Mucosa of descending colon (tissue), 3 donors: ENCODE data around the gene SLC9A3. TPM values are rescaled to one million over a fixed set of nuclear protein-coding genes. Genes with fewer than 3 reads are reported as not detected.
A peak's percentile ranks its signal among the peaks of the same experiment; 100 is the strongest.

Experiments used
- ATAC-seq: fragments of 200-7000 bp; cut with Tn5 transposase; one replicate; pipeline ENCODE4 v1.9.1; 2020; ENCODE audit warnings: mild to moderate bottlenecking, moderate library complexity
- DNase-seq, 3 donors: peaks; one replicate each; pipeline ENCODE4 v3.0.0-alpha.2; 2020
- H3K36me3 ChIP-seq: fragments of 200-600 bp; one replicate; pipeline ENCODE4 v1.8.0; 2021; ENCODE audit warnings: low read depth, mild to moderate bottlenecking
- H3K4me1 ChIP-seq: fragments of 200-600 bp; one replicate; pipeline ENCODE4 v1.8.0; 2021; ENCODE audit warnings: low read depth, mild to moderate bottlenecking
- H3K4me3 ChIP-seq: fragments of 200-600 bp; one replicate; pipeline ENCODE4 v1.8.0; 2021; ENCODE audit warnings: mild to moderate bottlenecking
- H3K9me3 ChIP-seq: fragments of 200-600 bp; one replicate; pipeline ENCODE4 v1.8.0; 2021; ENCODE audit warnings: mild to moderate bottlenecking
- intact Hi-C, 2 donors: fragments of 100-400 bp; cut with DNase I in 1 of 2; cut with micrococcal nuclease in 1 of 2; formaldehyde crosslinking; loops; one replicate each; pipeline versions ENCODE4 v1.11.0 to v1.11.1; 2022; cut with DNase I, micrococcal nuclease
- total RNA-seq, 3 donors: library from RNA; stranded (reverse); fragmentation: NEBNext Ultra II Directional in 2 of 3; extraction: Animal tissue kit (Norgen Biotek cat#: 25700) in 2 of 3; gene quantifications; one replicate each; pipeline versions ENCODE4 v1.2.1 to v1.2.4, GENCODE V29; 2021 to 2023
- TF ChIP-seq, protein P1 (sequence below): fragments of 200-600 bp; IDR thresholded peaks from one replicate; pipeline ENCODE4 v1.8.0; 2022; ENCODE audit warnings: antibody characterized with exemption, mild to moderate bottlenecking
- donor health status: DM: no; HTN: no; CAD: no; lungs with moderate emphysema.
- donor health status: DM: no; HTN: no; CAD: no.
- donor health status: DM: no; HTN: yes; CAD: no.

Gene SLC9A3
- total RNA-seq, 3 donors from 2014 or later = 29.2 to 272 (median 77.7) TPM

DNA sequence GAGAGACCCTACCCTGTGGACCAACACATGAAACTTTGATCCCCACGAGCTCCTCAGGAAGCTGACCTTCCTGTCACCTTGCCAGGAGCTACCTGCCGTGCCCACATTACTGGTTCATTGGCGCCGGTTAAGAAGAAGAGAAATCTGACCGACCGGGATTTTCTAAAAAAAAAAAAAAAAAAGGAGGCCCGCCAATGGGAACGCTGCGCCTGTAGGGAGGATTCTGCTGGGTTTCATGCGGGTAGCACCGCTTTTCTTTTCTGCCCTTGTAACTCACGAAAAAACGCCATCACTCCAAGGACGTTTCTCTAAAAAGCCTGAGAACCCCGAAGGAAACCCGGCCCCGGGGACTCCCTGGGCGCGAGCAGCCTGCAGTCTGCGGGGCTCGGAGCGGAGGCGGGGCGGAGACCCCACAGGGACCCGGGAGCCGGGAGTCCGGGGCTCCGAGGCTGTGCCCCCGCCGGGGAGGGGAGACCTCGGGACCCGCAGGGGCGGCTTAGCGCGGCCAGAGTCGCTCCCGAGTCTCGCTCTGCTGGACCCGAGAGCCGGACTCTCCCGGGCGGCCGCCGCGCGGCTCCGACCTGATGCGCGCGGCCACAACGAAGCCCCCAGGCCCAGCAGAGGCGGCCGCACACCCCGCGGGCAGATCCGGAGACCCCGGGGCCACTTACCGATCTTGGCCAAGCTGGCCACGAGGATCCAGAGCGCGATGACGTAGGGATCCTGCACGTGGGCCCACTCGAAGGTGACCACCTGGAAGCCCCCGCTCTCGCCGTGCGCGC is 617 bp downstream of the SLC9A3 start:
- Histone ChIP-seq H3K4me1 (peaks cover 6% of the 10 kb centered on the region), H3K9me3 (no peaks in the 10 kb centered on the region), H3K36me3 (no peaks in the 10 kb centered on the region), H3K4me3 (no peak overlapping the region)
- intact Hi-C loops = no loop called here
- ATAC-seq (no peak), DNase-seq (peak in 1 of 3 donors; percentile 33)
- TF ChIP-seq, protein P1, sequence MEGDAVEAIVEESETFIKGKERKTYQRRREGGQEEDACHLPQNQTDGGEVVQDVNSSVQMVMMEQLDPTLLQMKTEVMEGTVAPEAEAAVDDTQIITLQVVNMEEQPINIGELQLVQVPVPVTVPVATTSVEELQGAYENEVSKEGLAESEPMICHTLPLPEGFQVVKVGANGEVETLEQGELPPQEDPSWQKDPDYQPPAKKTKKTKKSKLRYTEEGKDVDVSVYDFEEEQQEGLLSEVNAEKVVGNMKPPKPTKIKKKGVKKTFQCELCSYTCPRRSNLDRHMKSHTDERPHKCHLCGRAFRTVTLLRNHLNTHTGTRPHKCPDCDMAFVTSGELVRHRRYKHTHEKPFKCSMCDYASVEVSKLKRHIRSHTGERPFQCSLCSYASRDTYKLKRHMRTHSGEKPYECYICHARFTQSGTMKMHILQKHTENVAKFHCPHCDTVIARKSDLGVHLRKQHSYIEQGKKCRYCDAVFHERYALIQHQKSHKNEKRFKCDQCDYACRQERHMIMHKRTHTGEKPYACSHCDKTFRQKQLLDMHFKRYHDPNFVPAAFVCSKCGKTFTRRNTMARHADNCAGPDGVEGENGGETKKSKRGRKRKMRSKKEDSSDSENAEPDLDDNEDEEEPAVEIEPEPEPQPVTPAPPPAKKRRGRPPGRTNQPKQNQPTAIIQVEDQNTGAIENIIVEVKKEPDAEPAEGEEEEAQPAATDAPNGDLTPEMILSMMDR = no peak

DNA sequence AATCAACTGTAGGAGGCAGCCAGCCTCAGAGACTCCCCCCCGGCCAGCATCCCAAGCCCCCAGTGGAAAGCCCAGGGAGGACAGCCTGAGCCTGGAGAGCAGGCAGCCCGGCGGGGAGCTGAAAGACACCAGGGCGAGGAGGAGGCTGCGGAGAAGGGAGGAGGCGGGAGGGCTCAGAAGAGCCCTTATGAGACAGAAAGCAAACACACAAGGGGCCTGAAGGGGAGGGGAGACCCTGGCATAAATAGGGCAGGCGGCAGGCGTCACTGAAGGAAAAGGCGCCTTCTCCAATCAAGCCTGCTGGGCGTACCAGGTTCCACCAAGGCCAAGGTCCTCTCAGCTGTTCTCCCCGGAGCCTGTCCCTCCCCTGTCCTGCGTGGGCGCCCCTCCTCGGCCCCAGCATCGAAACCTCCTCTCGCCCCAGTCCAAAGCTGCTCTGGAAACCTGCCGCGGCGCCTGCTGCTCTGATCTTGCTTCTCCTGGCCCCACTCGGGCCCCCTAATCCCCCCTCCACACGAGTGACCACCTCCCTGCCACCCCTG is 1.3 kb downstream of the SLC9A3 start:
- DNase-seq (peak in 1 of 3 donors; percentile 60), ATAC-seq (peak; percentile 42)
- TF ChIP-seq, protein P1 = no peak
- H3K4me1 ChIP-seq = peaks cover 10% of the 10 kb centered on the region
- H3K4me3 ChIP-seq = no peak overlapping the region
- H3K36me3 ChIP-seq = no peaks in the 10 kb centered on the region
- intact Hi-C loops = no loop called here
- H3K9me3 ChIP-seq = no peaks in the 10 kb centered on the region

DNA sequence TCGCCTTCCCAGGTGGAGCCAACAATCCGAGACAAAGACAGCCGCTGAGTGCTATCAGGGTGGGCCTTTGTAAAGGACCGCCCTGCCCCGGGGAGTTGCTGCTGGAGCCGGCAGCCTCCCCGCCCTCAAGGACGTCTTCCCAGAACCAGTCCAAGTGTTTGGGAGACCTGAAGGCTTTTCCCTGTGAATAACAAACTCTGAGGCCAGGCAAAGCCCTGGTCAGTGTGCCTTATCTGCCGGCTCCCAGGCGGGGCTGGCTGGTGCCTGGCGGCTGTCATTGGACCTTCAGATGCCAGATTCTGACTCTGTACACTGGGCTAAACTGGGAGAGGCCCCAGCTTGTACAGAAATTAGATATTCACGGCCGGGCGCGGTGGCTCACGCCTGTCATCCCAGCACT is 2.1 kb downstream of the SLC9A3 start:
- Histone ChIP-seq H3K36me3 (no peaks in the 10 kb centered on the region), H3K4me3 (no peak overlapping the region), H3K4me1 (peaks cover 10% of the 10 kb centered on the region), H3K9me3 (no peaks in the 10 kb centered on the region)
- DNase-seq = no peak
- intact Hi-C loops = no loop called here
- TF ChIP-seq, protein P1 = no peak
- peak; percentile 7 for ATAC-seq

DNA sequence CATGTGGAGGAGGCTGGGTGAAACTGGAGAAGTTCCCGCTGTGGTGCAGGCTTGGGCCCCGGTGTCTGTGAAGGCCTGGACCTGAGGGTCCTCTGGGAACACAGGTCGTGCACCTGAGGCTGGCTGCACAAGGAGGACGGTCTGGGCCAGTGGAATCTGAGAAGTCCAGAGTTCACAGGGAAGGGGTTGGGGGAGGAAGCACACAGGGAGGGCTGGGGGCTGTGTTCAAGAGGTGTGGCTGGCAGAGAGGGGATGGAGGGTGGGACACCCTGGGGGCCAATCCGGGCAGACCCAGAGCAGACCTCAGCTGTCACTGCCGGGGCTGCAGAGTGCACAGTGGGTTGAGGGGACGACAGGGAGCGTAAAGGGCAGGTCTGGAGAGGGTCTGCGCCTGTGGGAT is 2.6 kb downstream of the SLC9A3 start:
- Histone ChIP-seq H3K36me3 (no peaks in the 10 kb centered on the region), H3K9me3 (no peaks in the 10 kb centered on the region), H3K4me3 (no peak overlapping the region), H3K4me1 (peaks cover 10% of the 10 kb centered on the region)
- no peak for ATAC-seq
- no peak for DNase-seq
- intact Hi-C loops = no loop called here
- TF ChIP-seq, protein P1 = no peak

DNA sequence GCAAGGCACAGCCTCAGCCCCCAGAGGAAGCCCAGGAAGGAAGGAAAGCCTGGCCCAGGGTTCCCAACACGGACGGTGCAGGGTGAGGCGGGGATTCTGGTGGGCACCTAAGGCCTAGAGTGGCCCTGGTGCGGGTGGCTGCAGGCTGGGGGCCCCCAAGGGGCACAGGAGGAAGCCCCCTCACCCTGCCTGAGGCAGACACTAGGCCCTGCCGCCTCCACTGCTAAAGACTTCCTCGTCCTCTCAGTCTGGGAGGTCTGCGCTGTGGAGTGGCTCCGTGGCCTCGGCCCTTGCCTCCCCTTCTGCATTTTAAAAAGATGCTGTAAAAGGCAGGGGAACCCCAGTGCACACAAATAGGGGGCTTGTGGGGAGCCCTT is 3.4 kb downstream of the SLC9A3 start:
- Histone ChIP-seq H3K4me1 (peaks cover 10% of the 10 kb centered on the region), H3K4me3 (no peak overlapping the region), H3K36me3 (no peaks in the 10 kb centered on the region), H3K9me3 (no peaks in the 10 kb centered on the region)
- ATAC-seq (no peak), DNase-seq (peak in 1 of 3 donors; percentile 41)
- TF ChIP-seq, protein P1 = no peak
- intact Hi-C loops = no loop called here
